ENCODE results near the gene SPATA1.

SPATA1 gene, protein sequence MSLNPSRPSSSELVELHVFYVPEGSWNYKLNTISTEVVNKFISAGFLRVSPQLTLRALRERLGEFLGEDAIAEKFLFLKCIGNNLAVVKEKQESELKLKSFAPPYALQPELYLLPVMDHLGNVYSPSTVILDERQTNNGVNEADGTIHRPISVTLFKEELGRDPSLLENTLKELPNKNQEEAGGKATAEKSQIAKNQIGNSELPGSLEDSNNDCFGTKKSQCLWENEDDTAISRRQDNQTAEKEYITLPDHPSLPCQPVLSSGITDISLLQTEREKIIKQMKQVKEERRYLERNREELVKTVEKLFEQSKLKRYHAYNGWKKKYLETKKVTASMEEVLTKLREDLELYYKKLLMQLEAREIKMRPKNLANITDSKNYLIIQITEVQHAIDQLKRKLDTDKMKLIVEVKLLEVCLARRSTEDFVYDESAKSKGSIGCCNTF

DNA sequence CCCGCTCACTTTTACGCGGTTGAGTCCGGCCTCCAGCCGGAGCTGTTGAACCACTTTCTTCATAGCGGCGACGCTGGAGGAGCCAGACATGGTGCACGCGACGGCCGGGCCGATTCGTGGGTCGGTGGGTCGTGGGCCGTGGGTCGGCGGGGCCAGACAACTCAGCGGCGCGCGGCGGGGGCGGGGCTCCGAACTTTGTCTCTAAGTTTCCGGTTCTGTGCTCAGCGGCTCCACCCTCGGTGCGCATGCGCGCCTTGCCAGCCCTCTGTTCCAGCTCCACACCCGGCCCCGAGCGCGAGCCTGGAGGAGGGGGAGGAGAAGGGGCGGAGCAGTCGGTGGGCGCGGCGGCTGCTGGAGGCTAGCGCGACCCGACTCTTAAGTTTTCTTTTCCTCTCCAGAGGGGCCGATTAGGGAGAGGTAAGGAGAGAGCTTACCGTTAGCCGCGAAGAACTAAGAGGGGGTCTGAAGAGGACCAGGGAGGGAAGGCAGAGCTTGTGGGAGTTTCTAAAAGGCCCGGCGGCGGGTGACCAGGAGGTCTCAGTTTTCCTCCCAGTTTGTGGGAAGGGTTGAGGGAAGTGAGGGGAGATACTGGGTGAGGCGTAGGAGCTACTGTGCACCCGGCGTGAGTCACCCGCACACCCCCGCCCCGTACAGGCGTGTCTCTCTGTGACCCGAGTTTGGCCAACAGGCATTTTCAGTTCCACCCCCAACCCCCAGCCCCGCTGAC, at the start of gene SPATA1, which contains the start of gene GNG5:
TSS of gene SPATA1 (plus strand) at position 385 of the 727 bp plus-strand sequence. CDS start 9,974 bp downstream, outside the sequence.
TSS of gene GNG5 (minus strand) at position 580 of the 727 bp plus-strand sequence. CDS start at position 90, 490 bp downstream.
- H3K4me3 ChIP-seq (ENCODE audit: low read depth, low read length), result peak within 1 kb of the TSS; percentile 92
- in situ Hi-C loops (cut with HindIII; ENCODE audit: low sequenced_read_pairs), result no loop called here
- TF ChIP-seq, protein P1, sequence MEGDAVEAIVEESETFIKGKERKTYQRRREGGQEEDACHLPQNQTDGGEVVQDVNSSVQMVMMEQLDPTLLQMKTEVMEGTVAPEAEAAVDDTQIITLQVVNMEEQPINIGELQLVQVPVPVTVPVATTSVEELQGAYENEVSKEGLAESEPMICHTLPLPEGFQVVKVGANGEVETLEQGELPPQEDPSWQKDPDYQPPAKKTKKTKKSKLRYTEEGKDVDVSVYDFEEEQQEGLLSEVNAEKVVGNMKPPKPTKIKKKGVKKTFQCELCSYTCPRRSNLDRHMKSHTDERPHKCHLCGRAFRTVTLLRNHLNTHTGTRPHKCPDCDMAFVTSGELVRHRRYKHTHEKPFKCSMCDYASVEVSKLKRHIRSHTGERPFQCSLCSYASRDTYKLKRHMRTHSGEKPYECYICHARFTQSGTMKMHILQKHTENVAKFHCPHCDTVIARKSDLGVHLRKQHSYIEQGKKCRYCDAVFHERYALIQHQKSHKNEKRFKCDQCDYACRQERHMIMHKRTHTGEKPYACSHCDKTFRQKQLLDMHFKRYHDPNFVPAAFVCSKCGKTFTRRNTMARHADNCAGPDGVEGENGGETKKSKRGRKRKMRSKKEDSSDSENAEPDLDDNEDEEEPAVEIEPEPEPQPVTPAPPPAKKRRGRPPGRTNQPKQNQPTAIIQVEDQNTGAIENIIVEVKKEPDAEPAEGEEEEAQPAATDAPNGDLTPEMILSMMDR (IDR thresholded peaks at IDR 0.05; ENCODE audit: low read depth, low read length, missing control alignments), result no peak
- peak; percentile 89 for DNase-seq (ENCODE audit: low read depth)

DNA sequence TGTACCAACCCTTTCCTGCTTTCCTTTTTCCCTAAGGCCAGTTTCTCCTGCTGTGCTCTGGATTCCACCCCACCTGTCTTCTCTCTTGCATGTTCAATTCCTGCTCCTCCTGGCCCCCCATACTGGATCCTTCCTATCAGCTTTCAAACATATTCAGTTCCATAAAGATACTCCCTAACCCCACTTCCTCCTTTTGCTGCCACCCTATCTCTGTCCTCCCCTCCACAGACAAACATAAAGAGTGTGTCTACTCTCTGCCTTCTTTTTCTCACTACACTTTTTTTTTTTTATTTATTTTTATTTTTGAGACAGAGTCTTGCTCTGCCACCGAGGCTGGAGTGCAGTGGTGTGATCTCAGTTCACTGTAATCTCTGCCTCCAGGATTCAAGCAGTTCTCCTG, 44.1 kb upstream of the SPATA1 start:
- in situ Hi-C loops (cut with HindIII; ENCODE audit: low sequenced_read_pairs), result no loop called here

DNA sequence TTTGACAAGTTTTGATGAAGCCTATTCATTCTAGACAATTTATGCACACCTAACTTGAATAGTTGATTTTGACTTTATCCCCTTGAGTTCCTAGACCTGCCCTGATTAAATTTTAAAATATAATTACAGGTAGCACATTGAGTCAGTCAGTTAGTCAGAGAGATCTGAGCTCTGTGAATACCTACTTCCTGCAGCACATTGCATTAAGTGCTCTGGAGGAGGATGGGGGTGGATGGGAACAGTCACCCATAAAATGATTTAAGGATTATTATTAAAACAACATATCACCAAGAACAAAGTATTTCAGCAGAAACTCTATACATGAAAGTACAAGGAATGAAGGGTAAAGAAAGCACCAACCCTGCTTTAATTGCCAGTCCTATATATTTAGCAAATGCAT, 38.9 kb upstream of the SPATA1 start:
- TF ChIP-seq, protein P1 (IDR thresholded peaks at IDR 0.05; ENCODE audit: low read depth, low read length, missing control alignments), result no peak
- in situ Hi-C loops (cut with HindIII; ENCODE audit: low sequenced_read_pairs), result no loop called here
- no peak for DNase-seq (ENCODE audit: low read depth)
- H3K4me3 ChIP-seq (ENCODE audit: low read depth, low read length), result no peak overlapping the region

More for the DNA sequence above, 44.1 kb upstream of the SPATA1 start:
- H3K4me3 ChIP-seq (ENCODE audit: low read depth, low read length), result no peak overlapping the region
- no peak for DNase-seq (ENCODE audit: low read depth)
- TF ChIP-seq, protein P1 (IDR thresholded peaks at IDR 0.05; ENCODE audit: low read depth, low read length, missing control alignments), result no peak

DNA sequence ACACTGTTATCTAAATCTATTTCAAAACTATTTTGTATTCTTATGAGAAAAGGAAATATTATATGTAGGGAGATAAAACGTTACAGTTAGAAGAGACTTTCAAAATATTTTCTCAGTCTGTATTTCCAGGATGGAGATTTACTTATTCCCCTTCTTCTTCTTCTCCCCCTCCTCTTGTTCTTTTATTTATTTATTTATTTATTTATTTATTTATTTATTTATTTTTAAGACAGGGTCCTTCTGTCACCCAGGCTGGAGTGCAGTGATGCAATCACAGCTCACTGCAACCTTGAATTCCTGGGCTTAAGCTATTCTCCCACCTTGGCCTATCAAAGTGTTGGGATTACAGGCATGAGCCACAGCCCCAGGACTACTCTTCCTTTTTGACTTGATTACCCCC, 30.0 kb upstream of the SPATA1 start:
- TF ChIP-seq, protein P1 (IDR thresholded peaks at IDR 0.05; ENCODE audit: low read depth, low read length, missing control alignments), result no peak
- H3K4me3 ChIP-seq (ENCODE audit: low read depth, low read length), result no peak overlapping the region
- in situ Hi-C loops (cut with HindIII; ENCODE audit: low sequenced_read_pairs), result no loop called here
- no peak for DNase-seq (ENCODE audit: low read depth)

DNA sequence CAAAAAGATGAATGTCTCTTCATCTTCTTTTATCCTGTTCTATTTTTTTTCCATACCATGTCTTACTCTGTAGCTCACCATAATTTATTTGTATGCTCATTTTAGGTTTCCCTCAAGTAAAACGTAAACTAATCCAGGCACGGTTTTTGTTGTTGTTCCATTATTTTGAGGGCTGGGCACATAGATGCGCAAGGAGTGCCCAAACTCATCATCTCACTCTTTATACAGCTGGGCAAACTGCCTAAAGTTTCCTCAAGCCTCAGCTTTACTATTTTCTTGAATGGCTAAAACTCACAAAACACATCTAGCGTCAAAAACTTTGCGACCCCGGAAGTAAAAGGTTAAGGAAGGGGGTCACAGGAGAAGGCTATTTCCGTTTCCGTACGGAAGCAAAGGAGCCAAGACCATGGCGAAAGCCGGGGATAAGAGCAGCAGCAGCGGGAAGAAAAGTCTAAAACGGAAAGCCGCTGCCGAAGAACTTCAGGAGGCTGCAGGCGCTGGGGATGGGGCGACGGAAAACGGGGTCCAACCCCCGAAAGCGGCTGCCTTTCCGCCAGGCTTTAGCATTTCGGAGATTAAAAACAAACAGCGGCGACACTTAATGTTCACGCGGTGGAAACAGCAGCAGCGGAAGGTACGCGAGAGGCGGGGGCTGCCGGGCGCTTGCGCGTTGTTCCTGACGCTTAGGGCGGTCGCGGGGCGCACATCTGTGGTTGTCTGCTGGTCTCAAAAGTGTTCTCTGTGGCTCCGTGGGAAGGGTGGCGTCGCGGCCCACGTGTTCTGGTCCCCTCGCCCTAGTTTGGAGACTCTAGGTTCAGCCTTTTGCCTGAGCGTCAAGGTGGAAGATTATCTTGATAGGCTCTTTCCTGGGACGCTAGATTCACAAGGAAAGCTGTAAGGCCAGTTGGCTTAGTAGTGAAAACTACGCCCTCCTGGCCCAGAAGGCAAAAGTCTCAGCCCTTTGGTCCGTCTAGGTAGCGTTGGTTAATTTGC, 27.0 kb upstream of the SPATA1 start, which contains the start of gene RPF1:
TSS of gene RPF1 (plus strand) at position 391 of the 993 bp plus-strand sequence. CDS start at position 407, 16 bp downstream.
- in situ Hi-C loops (cut with HindIII; ENCODE audit: low sequenced_read_pairs), result no loop called here
- peak; percentile 57 for DNase-seq (ENCODE audit: low read depth)

More for the DNA sequence above, 27.0 kb upstream of the SPATA1 start, which contains the start of gene RPF1:
- TF ChIP-seq, protein P1 (IDR thresholded peaks at IDR 0.05; ENCODE audit: low read depth, low read length, missing control alignments), result no peak
- H3K4me3 ChIP-seq (ENCODE audit: low read depth, low read length), result peak within 1 kb of the TSS; percentile 58

All from astrocyte of the cerebellum (primary cell).